Renal pelvis (tissue), 4 donors: ENCODE data around the gene TMEM132D. TPM values are rescaled to one million over a fixed set of nuclear protein-coding genes. Genes with fewer than 3 reads are reported as not detected.
"Not testable (repeated sequence)": the region's sequence is repeated elsewhere in the genome, so short reads cannot be mapped to it uniquely, and the experiment has no call there.

Source experiments
- DNase-seq: peaks from one replicate; pipeline ENCODE4 v3.0.0-alpha.2; 2013
- polyA plus RNA-seq, 3 donors: library from polyadenylated mRNA; unstranded; fragments of 120-200 nt; gene quantifications; one replicate each; pipeline ENCODE4 v1.2.1, GENCODE V29; 2013; ENCODE audit not compliant: insufficient read length in 3 of 3

Gene TMEM132D
- polyA plus RNA-seq, 3 donors: 0.90 to 1.6 (median 1.6) TPM

GRCh38 chr12:129068684-129069083 is 835.1 kb downstream of the TMEM132D start:
- no peak for DNase-seq

GRCh38 chr12:129067491-129067890 is 836.3 kb downstream of the TMEM132D start:
- DNase-seq: no peak

GRCh38 chr12:129064209-129064855 is 839.5 kb downstream of the TMEM132D start:
- no peak for DNase-seq

DNA sequence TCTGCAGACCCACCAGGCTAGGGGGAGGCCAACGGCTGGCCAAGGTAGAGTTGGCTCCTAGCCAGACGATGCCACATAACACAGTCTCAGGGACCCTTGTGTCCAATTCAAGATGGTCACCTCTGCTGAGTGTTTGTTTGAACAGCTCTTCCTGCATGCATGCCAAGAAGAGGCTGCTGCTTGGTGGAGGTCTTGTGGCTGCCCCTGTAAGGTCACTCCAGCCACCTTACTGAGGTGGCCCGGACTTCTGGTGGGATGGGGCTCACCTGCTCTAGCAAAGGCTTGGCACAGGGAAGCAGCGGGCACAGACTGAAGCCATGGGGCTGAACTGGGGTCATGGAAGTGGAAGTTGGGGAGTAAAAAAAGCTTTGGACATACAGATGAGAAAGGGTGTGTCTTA is 840.2 kb downstream of the TMEM132D start:
- DNase-seq: no peak

GRCh38 chr12:129053232-129053631 is 850.6 kb downstream of the TMEM132D start:
- DNase-seq: no peak

DNA sequence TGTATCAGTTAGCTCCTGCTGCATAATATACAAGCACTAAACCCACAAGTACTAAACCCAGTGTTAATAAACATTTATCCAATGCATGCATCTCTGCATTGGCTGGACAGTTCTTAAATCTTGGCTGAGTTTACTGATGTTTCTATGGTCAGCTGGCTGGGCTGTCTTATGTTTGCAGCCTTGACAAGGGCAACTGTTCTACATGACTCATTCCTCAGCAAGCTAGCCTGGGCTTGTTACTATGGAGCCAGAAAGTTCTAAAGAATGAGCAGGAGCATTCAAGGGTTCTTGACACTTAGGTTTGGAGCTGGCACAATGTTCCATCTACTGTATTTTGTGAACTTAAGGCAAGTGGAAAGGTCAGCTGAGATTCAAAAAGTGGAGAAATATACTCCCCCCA is 851.5 kb downstream of the TMEM132D start:
- no peak for DNase-seq

DNA sequence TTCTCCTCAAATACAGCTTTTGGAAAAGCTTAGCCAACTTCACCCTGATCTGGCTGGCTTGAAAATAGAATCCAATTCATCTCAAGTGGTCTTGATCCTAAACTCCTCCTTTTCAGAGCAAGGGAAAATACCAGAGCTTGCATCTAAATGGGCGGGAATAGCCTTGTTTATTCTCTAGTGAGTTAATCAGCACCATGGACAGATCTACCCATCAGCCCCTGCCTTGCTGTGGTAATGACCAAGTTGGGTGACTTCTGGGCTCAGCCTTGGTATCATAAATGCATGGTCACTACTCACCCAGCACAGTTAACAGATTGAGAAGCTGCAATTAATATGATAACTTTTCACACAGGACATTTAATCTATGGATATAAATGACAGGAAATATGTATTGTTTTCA is 853.9 kb downstream of the TMEM132D start:
- DNase-seq: peak; percentile 90

GRCh38 chr12:129043334-129043733 is 860.5 kb downstream of the TMEM132D start:
- not testable (repeated sequence) for DNase-seq

- no peak for DNase-seq
These were observed 867.7 kb downstream of the TMEM132D start for GRCh38 chr12:129036135-129036534.

- no peak for DNase-seq
These were observed 869.1 kb downstream of the TMEM132D start for GRCh38 chr12:129034558-129035289.

DNA sequence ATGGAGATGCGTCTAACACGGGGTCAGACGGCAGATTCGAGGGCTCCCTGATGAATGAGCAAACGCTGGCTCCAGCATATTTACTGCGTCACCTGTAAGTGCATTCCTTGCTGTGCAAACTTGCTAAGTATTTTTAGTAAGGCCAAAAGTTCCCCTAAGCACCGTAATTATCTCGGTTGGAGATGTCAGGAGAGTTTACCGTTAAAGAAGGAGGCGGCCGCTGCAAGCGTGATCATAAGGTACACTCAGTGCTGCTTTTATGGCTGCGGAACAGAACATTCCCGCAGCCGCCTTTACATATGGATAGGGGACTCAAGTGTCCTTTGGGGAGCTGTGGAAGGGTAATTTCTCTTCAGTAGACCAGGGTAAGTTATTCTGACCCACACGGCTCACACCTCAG is 875.0 kb downstream of the TMEM132D start:
- no peak for DNase-seq

- DNase-seq: no peak
These were observed 878.8 kb downstream of the TMEM132D start for GRCh38 chr12:129025055-129025454.
